Mononuclear cell (primary cell): Measurements from ENCODE around the gene ANKRD27. TPM values are rescaled to one million over a fixed set of nuclear protein-coding genes. Genes with fewer than 3 reads are reported as not detected.
"Not testable (repeated sequence)": the region's sequence is repeated elsewhere in the genome, so short reads cannot be mapped to it uniquely, and the experiment has no call there.

ENCODE experiments used
- H3K27me3 ChIP-seq: 2 replicates; pipeline ENCODE4 v1.6.0; 2011; ENCODE audit warnings: low read length, control low read depth; ENCODE audit not compliant: insufficient read depth
- H3K4me1 ChIP-seq: 2 replicates; pipeline ENCODE4 v1.5.1; 2011; ENCODE audit warnings: mild to moderate bottlenecking, low read length, control low read depth; ENCODE audit not compliant: insufficient read depth
- H3K4me3 ChIP-seq: 2 replicates; pipeline ENCODE4 v1.5.1; 2011; ENCODE audit warnings: mild to moderate bottlenecking, low read length, moderate library complexity
- H3K9me3 ChIP-seq: 2 replicates; pipeline ENCODE4 v1.5.1; 2011; ENCODE audit warnings: low read depth, mild to moderate bottlenecking, control low read depth, low read length
- total RNA-seq: library from RNA; depleted of rRNA; stranded (reverse); fragments of >200 nt; gene quantifications from one replicate; pipeline ENCODE4 v1.2.3, GENCODE V29; 2012

The ANKRD27 gene
- total RNA-seq, 1 donor: 22.5 TPM

DNA sequence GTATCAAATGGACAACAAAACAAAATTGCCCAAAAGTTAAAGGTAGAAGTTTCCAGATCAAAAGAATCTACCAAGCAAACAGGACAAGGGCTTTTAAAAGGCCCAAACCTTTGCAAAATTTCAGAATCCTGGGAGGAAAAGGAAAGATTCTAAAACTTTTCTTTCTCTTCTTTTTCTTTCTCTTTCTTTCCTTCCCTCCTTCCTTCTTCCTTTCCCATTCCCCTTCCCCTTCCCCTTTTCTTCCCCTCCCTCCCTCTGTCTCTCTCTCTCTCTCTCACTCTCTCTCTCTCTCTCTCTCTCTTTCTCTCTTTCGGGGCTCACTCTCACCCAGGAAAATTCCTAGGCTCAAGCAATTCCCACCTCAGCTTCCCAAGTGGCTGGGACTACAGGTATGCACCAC is 98.2 kb downstream of the ANKRD27 start:
- Histone ChIP-seq H3K4me1 (peaks cover 12% of the 10 kb centered on the region), H3K27me3 (no peaks in the 10 kb centered on the region), H3K4me3 (no peak overlapping the region), H3K9me3 (no peaks in the 10 kb centered on the region)

DNA sequence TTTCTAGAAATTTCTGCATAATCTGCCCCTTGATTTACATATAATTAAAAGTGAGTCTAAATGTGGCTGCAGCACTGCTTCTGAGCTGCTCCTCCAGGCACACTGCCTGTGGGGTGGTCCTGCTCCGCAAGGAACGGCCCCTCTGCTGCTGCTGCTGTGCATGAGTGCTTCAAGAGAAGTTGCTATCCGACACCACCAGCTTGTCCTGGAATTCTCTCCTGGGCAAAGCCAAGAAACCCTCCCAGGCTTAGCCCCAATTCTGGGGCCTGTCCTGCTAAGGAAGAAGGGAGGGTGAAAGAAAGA is 101.5 kb downstream of the ANKRD27 start:
- peaks cover 3% of the 10 kb centered on the region for H3K27me3 ChIP-seq
- no peaks in the 10 kb centered on the region for H3K4me1 ChIP-seq
- H3K9me3 ChIP-seq: no peaks in the 10 kb centered on the region
- H3K4me3 ChIP-seq: no peak overlapping the region

DNA sequence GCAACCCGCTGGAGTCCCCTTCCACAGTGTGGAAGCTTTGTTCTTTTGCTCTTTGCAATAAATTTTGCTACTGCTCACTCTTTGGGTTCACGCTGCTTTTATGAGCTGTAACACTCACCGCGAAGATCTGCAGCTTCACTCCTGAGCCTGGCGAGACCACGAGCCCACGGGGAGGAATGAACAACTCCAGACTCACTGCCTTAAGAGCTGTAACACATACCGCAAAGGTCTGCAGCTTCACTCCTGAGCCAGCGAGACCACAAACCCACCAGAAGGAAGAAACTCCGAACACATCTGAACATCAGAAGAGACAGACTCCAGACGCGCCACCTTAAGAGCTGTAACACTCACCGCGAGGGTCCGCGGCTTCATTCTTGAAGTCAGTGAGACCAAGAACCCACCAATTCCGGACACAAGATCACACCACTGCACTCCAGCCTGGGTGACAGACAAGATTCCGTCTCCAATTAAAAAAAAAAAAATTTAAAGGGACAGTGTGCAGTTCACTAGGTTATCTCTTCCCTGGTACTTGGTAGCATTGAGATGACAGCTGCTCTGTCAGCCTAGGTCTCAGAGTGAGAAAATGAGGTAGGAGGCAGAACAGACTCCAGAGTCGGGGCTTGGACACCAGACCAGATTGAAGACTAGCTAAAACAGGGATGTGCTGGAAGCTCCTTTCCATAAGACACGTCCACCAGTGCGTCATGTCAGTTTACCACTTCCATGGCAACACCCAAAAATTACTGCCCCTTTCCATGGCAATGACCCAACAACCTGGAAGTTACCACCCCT is 102.1 kb downstream of the ANKRD27 start:
- H3K4me3 ChIP-seq: not testable (repeated sequence)

DNA sequence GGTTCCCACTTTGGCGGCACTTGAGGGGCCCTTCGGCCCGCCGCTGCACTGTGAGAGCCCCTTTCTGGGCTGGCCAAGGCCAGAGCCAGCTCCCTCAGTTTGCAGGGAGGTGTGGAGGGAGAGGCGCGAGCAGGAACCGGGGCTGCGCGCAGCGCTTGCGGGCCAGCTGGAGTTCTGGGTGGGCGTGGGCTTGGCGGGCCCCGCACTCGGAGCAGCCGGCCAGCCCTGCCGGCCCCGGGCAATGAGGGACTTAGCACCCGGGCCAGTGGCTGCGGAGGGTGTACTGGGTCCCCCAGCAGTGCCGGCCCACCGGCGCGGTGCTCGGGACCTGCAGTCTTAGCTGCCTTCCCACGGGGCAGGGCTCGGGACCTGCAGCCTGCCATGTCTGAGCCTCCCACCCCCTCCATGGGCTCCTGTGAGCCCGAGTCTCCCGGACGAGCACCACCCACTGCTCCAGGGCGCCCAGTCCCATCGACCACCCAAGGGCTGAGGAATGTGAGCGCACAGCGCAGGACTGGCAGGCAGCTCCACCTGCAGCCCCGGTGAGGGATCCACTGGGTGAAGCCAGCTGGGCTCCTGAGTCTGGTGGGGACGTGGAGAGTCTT is 103.4 kb downstream of the ANKRD27 start:
- H3K9me3 ChIP-seq, H3K27me3 ChIP-seq: not testable (repeated sequence)

More for the DNA sequence above, 102.1 kb downstream of the ANKRD27 start:
- H3K9me3 ChIP-seq, H3K4me1 ChIP-seq, H3K27me3 ChIP-seq: not testable (repeated sequence)

DNA sequence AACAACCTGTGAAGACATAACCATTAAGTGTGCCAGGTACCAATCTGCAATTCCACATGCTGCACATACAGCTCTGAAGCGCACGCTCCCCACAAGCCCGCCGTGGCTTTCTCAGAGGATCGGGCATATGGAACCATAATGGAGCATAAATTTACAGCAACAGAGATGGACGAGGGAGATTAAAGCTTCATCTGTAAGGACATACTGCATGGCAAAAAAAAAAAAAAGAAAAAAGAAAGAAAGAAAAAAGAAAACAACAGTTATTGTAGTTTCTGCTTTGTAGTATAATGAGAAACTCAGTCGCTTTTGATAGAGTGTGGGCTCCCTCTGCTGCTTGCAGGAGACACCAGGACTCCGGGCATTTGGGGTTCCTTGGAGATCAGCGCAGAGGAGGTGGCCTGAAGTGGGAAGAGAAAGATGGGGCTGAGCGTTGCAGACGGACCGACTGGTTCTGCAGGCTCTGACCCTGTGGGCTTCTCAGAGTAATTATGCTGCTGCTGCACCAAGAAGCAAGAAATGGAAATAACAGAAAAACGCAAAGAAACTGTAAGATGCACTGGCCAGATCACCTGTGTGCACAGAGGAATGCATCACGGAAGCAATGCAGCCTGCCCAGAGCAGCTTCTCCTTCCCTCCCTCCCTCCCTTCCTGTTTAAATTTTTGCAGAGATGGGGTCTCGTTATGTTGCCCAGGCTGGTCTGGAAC is 104.7 kb downstream of the ANKRD27 start:
- no peaks in the 10 kb centered on the region for H3K9me3 ChIP-seq
- no peak overlapping the region for H3K4me3 ChIP-seq
- H3K4me1 ChIP-seq: no peaks in the 10 kb centered on the region
- H3K27me3 ChIP-seq: peaks cover 3% of the 10 kb centered on the region

More for the DNA sequence above, 103.4 kb downstream of the ANKRD27 start:
- not testable (repeated sequence) for H3K4me3 ChIP-seq, H3K4me1 ChIP-seq

DNA sequence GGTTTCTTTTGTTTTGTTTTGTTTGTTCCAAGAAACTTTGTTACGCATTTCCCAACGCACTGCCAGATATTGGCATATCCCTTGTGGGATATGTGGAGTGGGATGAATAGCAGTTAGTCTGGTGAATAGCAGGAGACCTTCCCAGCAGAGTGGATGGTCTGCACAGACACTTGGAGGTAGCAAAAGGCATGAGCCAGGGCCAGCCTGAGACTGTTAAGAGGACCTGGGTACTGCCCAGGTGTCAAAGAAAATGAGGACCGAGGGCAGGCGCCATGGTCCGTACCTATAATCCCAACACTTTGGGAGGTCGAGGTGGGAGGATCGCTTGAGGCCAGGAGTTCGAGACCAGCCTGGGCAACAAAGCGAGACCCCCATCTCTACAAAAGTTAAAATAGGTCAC is 107.5 kb downstream of the ANKRD27 start:
- H3K27me3 ChIP-seq: peaks cover 3% of the 10 kb centered on the region

DNA sequence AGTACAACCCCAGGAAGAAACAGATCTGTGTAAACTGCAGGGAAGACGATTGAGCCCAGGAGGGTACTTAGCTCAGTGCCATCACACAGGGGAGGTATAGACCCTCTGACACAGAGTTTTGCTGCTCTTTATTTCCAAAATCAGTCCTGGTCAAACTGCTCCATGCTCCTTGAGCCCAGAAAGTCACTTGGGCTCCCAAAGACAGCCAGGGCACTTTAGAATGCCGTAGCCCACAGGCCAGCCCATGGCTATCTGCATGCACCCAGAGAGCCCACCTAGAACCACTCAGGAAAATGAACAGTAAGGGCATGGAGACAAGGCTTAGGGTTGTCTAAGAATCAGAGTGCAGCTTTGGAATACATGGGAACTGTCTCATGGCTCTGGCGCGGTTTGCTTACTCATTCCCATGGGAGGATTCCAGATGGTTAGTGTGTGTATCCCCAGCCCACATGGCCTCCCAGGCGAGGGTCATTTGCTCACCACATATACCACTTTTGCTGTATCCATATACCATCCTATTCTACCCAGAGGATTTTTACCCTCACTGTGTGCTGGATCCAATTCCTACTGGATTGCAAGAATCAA is 108.6 kb downstream of the ANKRD27 start:
- H3K9me3 ChIP-seq: no peaks in the 10 kb centered on the region
- H3K27me3 ChIP-seq: peaks cover 3% of the 10 kb centered on the region
- H3K4me3 ChIP-seq: no peak overlapping the region
- no peaks in the 10 kb centered on the region for H3K4me1 ChIP-seq

More for the DNA sequence above, 107.5 kb downstream of the ANKRD27 start:
- H3K4me3 ChIP-seq: no peak overlapping the region
- no peaks in the 10 kb centered on the region for H3K4me1 ChIP-seq
- no peaks in the 10 kb centered on the region for H3K9me3 ChIP-seq

DNA sequence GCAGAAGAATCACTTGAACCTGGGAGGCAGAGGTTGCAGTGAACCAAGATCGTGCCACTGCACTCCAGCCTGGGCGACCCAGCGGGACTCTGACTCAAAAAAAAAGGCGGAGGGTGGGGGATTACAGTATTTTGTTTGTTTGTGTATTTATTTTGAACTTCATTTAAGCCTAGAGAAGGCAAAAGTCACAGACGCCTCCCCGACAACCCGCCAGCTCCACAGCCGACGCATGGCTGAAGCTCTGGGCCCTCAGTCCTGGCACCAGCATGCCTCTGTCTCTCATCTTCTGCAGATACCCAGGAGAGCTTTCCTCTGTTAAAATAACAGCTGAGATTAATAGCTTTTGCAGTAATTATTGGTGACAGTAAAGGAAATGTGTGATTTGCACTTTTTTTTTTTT is 111.2 kb downstream of the ANKRD27 start:
- H3K9me3 ChIP-seq: no peaks in the 10 kb centered on the region
- no peaks in the 10 kb centered on the region for H3K27me3 ChIP-seq
- no peaks in the 10 kb centered on the region for H3K4me1 ChIP-seq
- H3K4me3 ChIP-seq: no peak overlapping the region

DNA sequence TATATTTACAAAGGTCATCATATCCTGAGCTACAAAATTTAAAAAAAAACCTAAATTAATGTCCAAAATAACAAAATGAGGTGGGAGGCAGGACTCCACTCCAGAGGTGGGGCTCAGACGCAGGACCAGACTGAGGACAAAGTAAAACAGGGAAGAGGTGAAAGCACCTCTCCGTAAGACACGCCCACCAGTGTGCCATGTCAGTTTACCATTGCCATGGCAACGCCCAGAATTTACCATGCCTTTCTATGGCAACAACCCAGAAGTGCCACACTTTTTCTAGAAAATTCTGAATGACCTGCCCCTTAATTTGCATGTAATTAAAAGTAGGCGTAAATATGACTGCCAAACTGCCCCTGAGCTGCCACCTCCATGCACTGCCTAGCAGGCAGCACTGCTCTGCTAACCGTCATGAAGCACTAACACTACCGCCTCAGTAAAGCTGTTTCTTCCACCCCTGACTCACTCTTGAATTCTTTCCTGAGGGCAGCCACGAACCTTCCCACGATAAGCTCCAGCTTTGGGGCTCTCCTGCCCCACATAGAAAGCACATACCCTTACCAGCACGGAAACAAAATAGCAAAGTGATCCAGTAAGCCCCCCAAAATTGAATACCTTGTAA is 116.3 kb downstream of the ANKRD27 start:
- H3K27me3 ChIP-seq: no peaks in the 10 kb centered on the region
- no peaks in the 10 kb centered on the region for H3K4me1 ChIP-seq
- H3K4me3 ChIP-seq: no peak overlapping the region
- no peaks in the 10 kb centered on the region for H3K9me3 ChIP-seq

DNA sequence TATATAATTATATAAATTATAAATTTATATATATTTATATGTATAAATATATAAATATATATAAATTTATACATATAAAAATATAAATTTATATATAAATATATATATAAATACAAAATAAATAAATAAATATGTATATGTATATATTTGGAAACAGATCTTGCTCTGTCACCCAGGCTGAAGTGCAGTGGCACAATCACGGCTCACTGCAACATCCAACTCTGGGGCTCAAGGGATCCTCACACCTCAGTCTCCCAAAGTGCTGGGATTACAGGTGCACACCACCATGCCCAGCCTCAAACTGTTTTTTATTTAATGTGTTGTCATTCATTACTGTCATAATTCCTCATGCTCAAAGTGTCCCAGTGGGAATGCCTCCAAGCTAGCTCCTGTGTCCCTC is 119.2 kb downstream of the ANKRD27 start:
- Histone ChIP-seq H3K9me3 (no peaks in the 10 kb centered on the region), H3K27me3 (no peaks in the 10 kb centered on the region), H3K4me3 (no peak overlapping the region), H3K4me1 (no peaks in the 10 kb centered on the region)

DNA sequence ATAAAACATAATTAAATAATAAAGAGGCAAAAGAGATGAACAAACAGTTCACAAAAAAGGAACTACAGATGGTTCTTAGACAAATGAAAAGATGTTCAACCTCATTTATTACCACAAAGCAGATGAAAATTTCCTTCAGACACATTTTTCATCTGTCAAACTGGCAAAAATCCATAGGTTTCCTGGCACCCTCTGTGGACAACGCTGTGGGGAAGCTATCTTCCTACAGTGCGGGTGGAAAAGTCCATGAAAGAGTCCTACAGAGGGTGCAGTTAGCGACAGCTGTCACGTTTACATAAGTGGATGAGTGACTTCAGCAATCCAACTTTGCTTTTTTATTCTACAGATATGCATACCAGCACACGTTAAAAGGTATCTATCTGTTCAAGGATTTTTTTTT is 124.3 kb downstream of the ANKRD27 start:
- Histone ChIP-seq H3K4me1 (no peaks in the 10 kb centered on the region), H3K9me3 (no peaks in the 10 kb centered on the region), H3K4me3 (no peak overlapping the region), H3K27me3 (no peaks in the 10 kb centered on the region)

Other genes starting within 250 kb of the ANKRD27 start
- gene PDCD5, start 94.0 kb downstream of the ANKRD27 start, total RNA-seq: 22.9 TPM
- gene RGS9BP, start 668 bp upstream of the ANKRD27 start, total RNA-seq: 0.10 TPM
- gene NUDT19, start 16.6 kb upstream of the ANKRD27 start, total RNA-seq: 5.7 TPM
- 0.42 TPM for gene TDRD12, start 44.6 kb upstream of the ANKRD27 start, total RNA-seq
- not detected for gene SLC7A9, start 194.6 kb upstream of the ANKRD27 start, total RNA-seq